ENCODE measurements around the gene APOL3.
"Not testable (repeated sequence)": the region's sequence is repeated elsewhere in the genome, so short reads cannot be mapped to it uniquely, and the experiment has no call there.

APOL3 gene

DNA sequence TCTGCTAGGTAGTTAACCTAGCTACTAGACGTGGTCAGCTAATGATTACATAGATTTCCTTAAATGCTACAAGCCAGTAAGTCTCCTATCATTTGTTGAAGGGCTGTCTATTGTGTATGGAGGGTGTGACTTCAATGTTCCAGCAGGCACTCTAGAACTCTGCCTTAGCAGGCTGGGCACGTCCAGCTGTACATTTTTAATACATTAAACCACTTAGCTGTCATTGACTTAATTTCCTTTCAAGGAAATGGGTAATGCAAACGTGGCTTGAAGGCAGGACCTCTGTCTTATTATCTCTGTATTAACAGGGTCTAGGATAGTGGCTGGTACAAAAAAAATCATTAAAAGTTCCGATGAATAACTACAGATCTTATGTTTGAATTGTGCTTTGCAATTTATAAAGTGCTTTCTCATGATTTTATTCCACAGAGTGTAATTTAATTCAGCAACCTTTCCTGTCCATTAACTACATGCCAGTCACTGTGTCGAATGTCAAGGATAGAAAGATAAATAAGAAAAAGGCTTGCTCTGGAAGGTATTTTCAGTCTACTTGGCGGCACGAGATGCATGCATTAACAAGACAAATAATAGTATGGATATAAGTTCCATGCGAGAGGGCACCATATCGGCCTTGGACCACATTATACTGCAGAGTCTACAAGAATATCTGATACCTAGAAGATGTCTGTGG is 60.3 kb downstream of the APOL3 start:
- H3K27me3 ChIP-seq (ENCODE audit: control insufficient read depth in 5 of 5, insufficient read depth in 4 of 5, low read length in 5 of 5) = no peaks in the 10 kb centered on the region
- H3K27ac ChIP-seq (ENCODE audit: low read depth, low read length) = no peak overlapping the region
- no peak overlapping the region for H3K4me3 ChIP-seq (ENCODE audit: low read depth in 1 of 5, low read length in 5 of 5)
- H3K9ac ChIP-seq (ENCODE audit: low read length in 5 of 5) = no peak overlapping the region
- no peaks in the 10 kb centered on the region for H3K9me3 ChIP-seq (ENCODE audit: control insufficient read depth in 5 of 5, low read length in 5 of 5)
- H3K36me3 ChIP-seq (ENCODE audit: control insufficient read depth in 5 of 5, insufficient read depth in 5 of 5, low read length in 5 of 5) = no peaks in the 10 kb centered on the region
- H3K4me1 ChIP-seq (ENCODE audit: control insufficient read depth in 5 of 5, insufficient read depth in 5 of 5, low read length in 5 of 5) = no peaks in the 10 kb centered on the region

DNA sequence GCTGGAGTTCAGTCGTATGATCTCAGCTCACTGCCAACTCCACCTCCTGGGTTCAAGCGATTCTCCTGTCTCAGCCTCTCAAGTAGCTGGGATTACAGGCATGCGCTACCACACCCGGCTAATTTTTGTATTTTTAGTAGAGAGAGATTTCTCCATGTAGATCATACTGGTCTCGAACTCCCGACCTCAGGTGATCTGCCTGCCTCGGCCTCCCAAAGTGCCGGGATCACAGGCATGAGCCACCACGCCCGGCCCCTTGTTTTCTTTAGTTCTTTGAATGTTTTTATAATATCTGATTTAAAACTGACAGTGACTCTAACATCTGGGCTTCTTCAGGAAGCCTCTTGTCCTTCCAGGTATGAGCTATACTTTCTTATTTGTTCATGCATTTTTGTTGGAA is 61.0 kb downstream of the APOL3 start:
- H3K9ac ChIP-seq (ENCODE audit: low read length in 5 of 5); H3K27ac ChIP-seq (ENCODE audit: low read depth, low read length); H3K4me1 ChIP-seq (ENCODE audit: control insufficient read depth in 5 of 5, insufficient read depth in 5 of 5, low read length in 5 of 5); H3K4me3 ChIP-seq (ENCODE audit: low read depth in 1 of 5, low read length in 5 of 5); H3K36me3 ChIP-seq (ENCODE audit: control insufficient read depth in 5 of 5, insufficient read depth in 5 of 5, low read length in 5 of 5); H3K9me3 ChIP-seq (ENCODE audit: control insufficient read depth in 5 of 5, low read length in 5 of 5); H3K27me3 ChIP-seq (ENCODE audit: control insufficient read depth in 5 of 5, insufficient read depth in 4 of 5, low read length in 5 of 5): not testable (repeated sequence)

DNA sequence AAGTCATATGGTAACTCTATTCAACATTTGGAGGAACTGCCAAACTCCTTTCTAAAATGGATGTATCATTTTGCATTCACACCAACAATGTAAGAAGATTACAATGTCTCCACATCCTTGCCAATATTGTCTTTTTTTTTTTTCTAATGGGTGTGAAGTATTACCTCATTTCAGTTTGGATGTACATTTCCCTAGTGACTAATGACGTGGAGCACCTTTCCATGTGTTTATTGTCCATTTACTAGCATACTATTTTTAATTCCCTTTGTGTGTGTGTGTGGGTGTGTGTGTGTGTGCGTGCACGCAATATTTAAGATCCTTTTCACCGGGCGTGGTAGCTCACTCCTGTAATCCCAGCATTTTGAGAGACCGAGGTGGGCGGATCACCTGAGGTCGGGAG is 62.7 kb downstream of the APOL3 start:
- Histone ChIP-seq H3K27me3 (ENCODE audit: control insufficient read depth in 5 of 5, insufficient read depth in 4 of 5, low read length in 5 of 5) (no peaks in the 10 kb centered on the region), H3K9ac (ENCODE audit: low read length in 5 of 5) (no peak overlapping the region), H3K36me3 (ENCODE audit: control insufficient read depth in 5 of 5, insufficient read depth in 5 of 5, low read length in 5 of 5) (no peaks in the 10 kb centered on the region), H3K9me3 (ENCODE audit: control insufficient read depth in 5 of 5, low read length in 5 of 5) (no peaks in the 10 kb centered on the region), H3K4me3 (ENCODE audit: low read depth in 1 of 5, low read length in 5 of 5) (no peak overlapping the region), H3K4me1 (ENCODE audit: control insufficient read depth in 5 of 5, insufficient read depth in 5 of 5, low read length in 5 of 5) (no peaks in the 10 kb centered on the region), H3K27ac (ENCODE audit: low read depth, low read length) (no peak overlapping the region)

DNA sequence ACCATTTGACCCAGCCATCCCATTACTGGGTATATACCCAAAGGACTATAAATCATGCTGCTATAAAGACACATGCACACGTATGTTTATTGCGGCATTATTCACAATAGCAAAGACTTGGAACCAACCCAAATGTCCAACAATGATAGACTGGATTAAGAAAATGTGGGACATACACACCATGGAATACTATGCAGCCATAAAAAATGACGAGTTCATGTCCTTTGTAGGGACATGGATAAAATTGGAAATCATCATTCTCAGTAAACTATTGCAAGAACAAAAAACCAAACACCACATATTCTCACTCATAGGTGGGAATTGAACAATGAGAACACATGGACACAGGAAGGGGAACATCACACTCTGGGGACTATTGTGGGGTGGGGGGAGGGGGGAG is 69.8 kb downstream of the APOL3 start:
- not testable (repeated sequence) for H3K36me3 ChIP-seq (ENCODE audit: control insufficient read depth in 5 of 5, insufficient read depth in 5 of 5, low read length in 5 of 5); H3K9me3 ChIP-seq (ENCODE audit: control insufficient read depth in 5 of 5, low read length in 5 of 5); H3K4me1 ChIP-seq (ENCODE audit: control insufficient read depth in 5 of 5, insufficient read depth in 5 of 5, low read length in 5 of 5); H3K9ac ChIP-seq (ENCODE audit: low read length in 5 of 5); H3K27ac ChIP-seq (ENCODE audit: low read depth, low read length); H3K27me3 ChIP-seq (ENCODE audit: control insufficient read depth in 5 of 5, insufficient read depth in 4 of 5, low read length in 5 of 5); H3K4me3 ChIP-seq (ENCODE audit: low read depth in 1 of 5, low read length in 5 of 5)

Measured in subcutaneous abdominal adipose tissue (tissue), 5 donors.